Adrenal gland (tissue), 5 donors: ENCODE results near the gene NMU.

Source experiments
- CTCF ChIP-seq, 6 experiments: fragments of 450-650 bp in 4 of 6; fragments of 200-600 bp in 2 of 6; sonication (generic) in 1 of 6; IDR thresholded peaks; 1 replicate in 5 of 6; 2 replicates in 1 of 6; pipeline versions ENCODE4 v1.5.1 to v1.8.0; 2016 to 2021; ENCODE audit warnings: antibody characterized with exemption in 6 of 6, mild to moderate bottlenecking in 2 of 6, moderate library complexity in 1 of 6
- POLR2A ChIP-seq, 2 donors: fragments of 450-650 bp; IDR thresholded peaks; one replicate each; pipeline ENCODE4 v1.6.1; 2017; ENCODE audit warnings: antibody characterized with exemption in 2 of 2, mild to moderate bottlenecking in 2 of 2, moderate library complexity in 1 of 2
- donor health status: DM: no; HTN: no; CAD: no.

- TF ChIP-seq CTCF (IDR thresholded peaks at IDR 0.05) = no peak
- TF ChIP-seq POLR2A (IDR thresholded peaks at IDR 0.05) = no peak
Measured at GRCh38 chr4:55671667-55672066, 35.6 kb upstream of the NMU start.
